ENCODE measurements around the gene COLEC11.

GRCh38 chr2:3662239-3662638, 67.3 kb downstream of the COLEC11 start:
- TF ChIP-seq CTCF (IDR thresholded peaks at IDR 0.05) (no peak), POLR2A (IDR thresholded peaks at IDR 0.05) (no peak), EP300 (IDR thresholded peaks at IDR 0.05) (no peak)
